ENCODE results near the gene COL3A1.

Gene COL3A1

GRCh38 chr2:189047171-189047888 is 73.2 kb downstream of the COL3A1 start:
- Histone ChIP-seq H3K27me3 (no peaks in the 10 kb centered on the region), H3K9me3 (no peaks in the 10 kb centered on the region), H3K4me1 (no peaks in the 10 kb centered on the region), H3K36me3 (peaks cover 61 to 70% (median 66%) of the 10 kb centered on the region in 3 donors), H3K27ac (no peak overlapping the region), H3K4me3 (no peak overlapping the region)
- DNase-seq: no peak
- intact Hi-C loops (cut with DNase I; ENCODE audit: low total_unique reads): no loop called here
- no peak for TF ChIP-seq CTCF (IDR thresholded peaks at IDR 0.05)

GRCh38 chr2:189048189-189048588 is 74.0 kb downstream of the COL3A1 start:
- Histone ChIP-seq H3K27ac (no peak overlapping the region), H3K27me3 (no peaks in the 10 kb centered on the region), H3K36me3 (peaks cover 62 to 70% (median 66%) of the 10 kb centered on the region in 3 donors), H3K4me3 (no peak overlapping the region), H3K9me3 (no peaks in the 10 kb centered on the region), H3K4me1 (no peaks in the 10 kb centered on the region)
- no peak for DNase-seq
- intact Hi-C loops (cut with DNase I; ENCODE audit: low total_unique reads): no loop called here
- TF ChIP-seq CTCF (IDR thresholded peaks at IDR 0.05): no peak

- no peaks in the 10 kb centered on the region for H3K4me1 ChIP-seq
- TF ChIP-seq CTCF (IDR thresholded peaks at IDR 0.05): no peak
These were observed 75.6 kb downstream of the COL3A1 start for GRCh38 chr2:189049709-189050164.

GRCh38 chr2:189050165-189050712 is 76.1 kb downstream of the COL3A1 start:
- H3K4me1 ChIP-seq: no peaks in the 10 kb centered on the region
- no peaks in the 10 kb centered on the region for H3K27me3 ChIP-seq
- intact Hi-C loops (cut with DNase I; ENCODE audit: low total_unique reads): loop anchor here (5.0 kb wide), 2 partner anchors 38 to 53 kb away; no protein-coding TSS in a partner anchor
- H3K36me3 ChIP-seq: peaks cover 56 to 73% (median 62%) of the 10 kb centered on the region in 3 donors
- TF ChIP-seq CTCF (IDR thresholded peaks at IDR 0.05): no peak
- no peaks in the 10 kb centered on the region for H3K9me3 ChIP-seq
- DNase-seq: no peak
- H3K4me3 ChIP-seq: no peak overlapping the region
- H3K27ac ChIP-seq: no peak overlapping the region

More at GRCh38 chr2:189049709-189050164, 75.6 kb downstream of the COL3A1 start:
- Histone ChIP-seq H3K27me3 (no peaks in the 10 kb centered on the region), H3K27ac (no peak overlapping the region), H3K4me3 (no peak overlapping the region), H3K9me3 (no peaks in the 10 kb centered on the region), H3K36me3 (peaks cover 59 to 77% (median 63%) of the 10 kb centered on the region in 3 donors)
- DNase-seq: no peak
- intact Hi-C loops (cut with DNase I; ENCODE audit: low total_unique reads): loop anchor here (5.0 kb wide), 2 partner anchors 37 to 52 kb away; no protein-coding TSS in a partner anchor

- no peaks in the 10 kb centered on the region for H3K27me3 ChIP-seq
- no peak overlapping the region for H3K4me3 ChIP-seq
- H3K4me1 ChIP-seq: no peaks in the 10 kb centered on the region
- DNase-seq: no peak
- peaks cover 34 to 56% (median 35%) of the 10 kb centered on the region in 3 donors for H3K36me3 ChIP-seq
- no peak for TF ChIP-seq CTCF (IDR thresholded peaks at IDR 0.05)
- H3K27ac ChIP-seq: no peak overlapping the region
- no peaks in the 10 kb centered on the region for H3K9me3 ChIP-seq
- intact Hi-C loops (cut with DNase I; ENCODE audit: low total_unique reads): no loop called here
These were observed 82.3 kb downstream of the COL3A1 start for GRCh38 chr2:189056200-189057106.

Data from tibial artery (tissue), 4 donors.